ENCODE data around the gene TUBA3D.
"Not testable (repeated sequence)": the region's sequence is repeated elsewhere in the genome, so short reads cannot be mapped to it uniquely, and the experiment has no call there.

Gene TUBA3D

DNA sequence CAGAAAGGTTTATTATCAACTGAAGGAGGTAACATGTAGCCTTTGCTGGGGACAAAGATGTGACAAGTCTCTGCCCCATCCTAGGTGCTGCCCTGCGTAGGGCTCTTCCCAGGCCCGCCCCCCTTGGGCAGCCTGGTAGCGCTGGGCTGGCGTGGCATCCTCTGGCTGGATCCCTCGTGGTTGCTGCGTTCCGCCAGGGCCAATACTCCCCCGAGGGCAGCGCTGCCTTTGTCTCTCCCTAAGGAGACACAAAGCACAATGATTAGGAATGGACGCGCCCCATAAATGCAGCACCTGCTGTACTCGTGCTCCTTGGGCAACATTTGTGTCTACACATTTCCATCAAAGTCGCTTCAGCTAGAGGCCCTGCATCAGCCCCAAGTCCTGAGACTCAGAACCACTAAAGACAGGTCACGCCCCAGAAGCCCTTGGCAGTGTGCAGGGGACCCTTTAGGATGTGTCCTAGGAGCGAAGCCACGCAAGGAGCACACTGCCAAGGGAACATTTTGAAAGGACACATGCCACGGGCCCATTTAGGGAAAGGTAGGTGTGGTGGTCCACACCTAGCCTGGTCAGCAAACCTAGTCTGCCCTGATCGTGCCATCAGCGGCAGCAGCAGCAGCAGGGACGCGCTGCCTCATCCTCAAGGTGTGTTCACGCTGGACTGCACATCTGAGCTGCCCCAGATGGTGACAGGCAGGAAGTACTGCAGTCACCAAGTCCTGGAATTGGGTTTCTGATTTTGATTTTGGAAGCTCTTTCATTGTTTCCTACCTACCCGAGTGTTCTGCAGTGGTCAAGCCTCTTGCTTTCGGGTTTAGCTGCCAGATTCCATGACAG, 8.3 kb downstream of the TUBA3D start:
- 98% methylated on average over 17 of the region's 24 CpGs for WGBS (ENCODE audit: insufficient coverage)
- H3K9me3 ChIP-seq (ENCODE audit: control extremely low read depth in 1 of 5, control insufficient read depth in 4 of 5, insufficient read depth in 2 of 5, low read depth in 1 of 5, low read length in 4 of 5); H3K4me1 ChIP-seq (ENCODE audit: control extremely low read depth in 1 of 4, control insufficient read depth in 4 of 4, insufficient read depth in 4 of 4, low read length in 3 of 4); CTCF ChIA-PET; POLR2A ChIA-PET; H3K4me3 ChIP-seq (ENCODE audit: control insufficient read depth in 1 of 7, extremely low read depth in 1 of 7, insufficient read depth in 4 of 7, low read depth in 2 of 7, low read length in 6 of 7); H3K27ac ChIP-seq (ENCODE audit: insufficient read depth in 1 of 2, low read depth in 1 of 2, low read length in 2 of 2, poor library complexity in 1 of 2, severe bottlenecking in 2 of 2); DNase-seq; H3K27me3 ChIP-seq (replicated peaks in 2 of 5; ENCODE audit: control insufficient read depth in 4 of 5, insufficient read depth in 5 of 5, low read length in 4 of 5): not testable (repeated sequence)
- peaks cover 0 to 15% (median 13%) of the 10 kb centered on the region in 4 experiments for H3K36me3 ChIP-seq (ENCODE audit: control insufficient read depth in 4 of 4, insufficient read depth in 4 of 4, low read length in 3 of 4)

DNA sequence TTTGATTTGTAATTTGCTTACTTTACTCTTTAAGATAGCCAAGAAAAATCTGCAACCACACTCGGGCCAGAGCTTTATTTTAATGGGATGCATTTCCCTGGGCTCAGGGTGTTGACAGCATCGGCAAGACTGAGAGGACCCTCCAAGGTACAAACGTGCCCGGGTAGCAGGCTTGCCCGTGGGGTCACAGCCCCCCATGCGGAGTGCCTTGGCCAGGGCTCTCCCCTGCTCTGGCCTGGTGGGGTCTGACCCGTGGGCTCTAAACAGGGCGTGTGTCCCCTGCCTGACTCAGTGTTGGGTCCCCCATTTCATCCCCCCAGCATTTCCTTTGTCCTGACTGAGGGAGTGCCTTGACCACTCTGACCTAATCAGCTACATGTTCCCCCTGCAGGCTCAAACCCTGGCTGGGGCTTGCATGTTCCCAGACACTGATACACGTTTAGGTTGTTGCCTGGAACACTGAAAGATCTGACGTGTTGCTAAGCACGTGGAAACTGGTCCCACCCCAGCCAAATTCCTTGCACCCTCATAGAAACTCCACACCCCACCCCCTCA, 9.1 kb downstream of the TUBA3D start:
- H3K4me3 ChIP-seq (ENCODE audit: control insufficient read depth in 1 of 7, extremely low read depth in 1 of 7, insufficient read depth in 4 of 7, low read depth in 2 of 7, low read length in 6 of 7); H3K9me3 ChIP-seq (ENCODE audit: control extremely low read depth in 1 of 5, control insufficient read depth in 4 of 5, insufficient read depth in 2 of 5, low read depth in 1 of 5, low read length in 4 of 5); H3K4me1 ChIP-seq (ENCODE audit: control extremely low read depth in 1 of 4, control insufficient read depth in 4 of 4, insufficient read depth in 4 of 4, low read length in 3 of 4); H3K27me3 ChIP-seq (replicated peaks in 2 of 5; ENCODE audit: control insufficient read depth in 4 of 5, insufficient read depth in 5 of 5, low read length in 4 of 5); POLR2A ChIA-PET; DNase-seq; H3K27ac ChIP-seq (ENCODE audit: insufficient read depth in 1 of 2, low read depth in 1 of 2, low read length in 2 of 2, poor library complexity in 1 of 2, severe bottlenecking in 2 of 2); CTCF ChIA-PET: not testable (repeated sequence)
- H3K36me3 ChIP-seq (ENCODE audit: control insufficient read depth in 4 of 4, insufficient read depth in 4 of 4, low read length in 3 of 4), result peaks cover 0 to 19% (median 13%) of the 10 kb centered on the region in 4 experiments
- WGBS (ENCODE audit: insufficient coverage), result 98% methylated on average over 8 of the region's 11 CpGs

DNA sequence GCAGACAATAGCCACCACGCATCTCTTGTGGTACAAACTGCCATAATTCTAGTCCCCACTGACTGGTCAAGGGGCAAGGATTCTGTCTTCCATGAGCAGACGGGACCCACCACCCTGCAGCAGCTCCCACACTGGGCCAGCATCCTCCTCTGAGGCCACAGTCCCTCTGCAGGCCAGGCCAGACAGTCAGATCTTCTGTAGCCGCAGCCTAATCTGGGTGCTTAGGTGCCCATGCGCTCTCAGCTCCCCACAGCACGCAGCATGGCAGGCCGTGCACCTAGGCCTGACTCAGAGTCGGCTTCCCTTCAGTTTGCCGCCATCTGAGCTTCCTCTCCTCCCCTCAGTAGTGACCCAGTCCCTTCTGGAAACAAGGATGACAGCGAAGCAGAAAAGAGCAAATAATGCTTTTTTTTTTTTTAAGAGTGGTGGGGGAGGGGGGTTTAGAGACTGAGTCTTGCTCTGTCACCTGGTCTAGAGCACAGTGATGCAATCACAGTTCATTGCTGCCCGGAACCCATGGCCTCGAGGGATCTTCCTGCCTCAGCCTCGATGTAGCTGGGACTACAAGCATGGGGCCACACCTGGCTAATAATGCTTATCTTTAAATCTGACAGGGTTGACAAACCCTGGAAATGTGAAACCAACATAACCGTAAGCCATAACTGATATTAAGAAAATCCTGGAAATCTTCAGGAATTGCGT, 10.4 kb downstream of the TUBA3D start:
- CTCF ChIA-PET, result interaction anchor here (0.6 kb wide), 1 partner anchor 8 kb away, joined by 3 read pairs; no protein-coding TSS in a partner anchor
- H3K27me3 ChIP-seq (replicated peaks in 2 of 5; ENCODE audit: control insufficient read depth in 4 of 5, insufficient read depth in 5 of 5, low read length in 4 of 5); POLR2A ChIA-PET; DNase-seq; H3K9me3 ChIP-seq (ENCODE audit: control extremely low read depth in 1 of 5, control insufficient read depth in 4 of 5, insufficient read depth in 2 of 5, low read depth in 1 of 5, low read length in 4 of 5); H3K27ac ChIP-seq (ENCODE audit: insufficient read depth in 1 of 2, low read depth in 1 of 2, low read length in 2 of 2, poor library complexity in 1 of 2, severe bottlenecking in 2 of 2); H3K4me3 ChIP-seq (ENCODE audit: control insufficient read depth in 1 of 7, extremely low read depth in 1 of 7, insufficient read depth in 4 of 7, low read depth in 2 of 7, low read length in 6 of 7): not testable (repeated sequence)
- peaks cover 0 to 25% (median 13%) of the 10 kb centered on the region in 4 experiments for H3K36me3 ChIP-seq (ENCODE audit: control insufficient read depth in 4 of 4, insufficient read depth in 4 of 4, low read length in 3 of 4)
- 82% methylated on average over 8 of the region's 14 CpGs for WGBS (ENCODE audit: insufficient coverage)
- peaks cover 0 to 13% (median 6%) of the 10 kb centered on the region in 4 experiments for H3K4me1 ChIP-seq (ENCODE audit: control extremely low read depth in 1 of 4, control insufficient read depth in 4 of 4, insufficient read depth in 4 of 4, low read length in 3 of 4)

DNA sequence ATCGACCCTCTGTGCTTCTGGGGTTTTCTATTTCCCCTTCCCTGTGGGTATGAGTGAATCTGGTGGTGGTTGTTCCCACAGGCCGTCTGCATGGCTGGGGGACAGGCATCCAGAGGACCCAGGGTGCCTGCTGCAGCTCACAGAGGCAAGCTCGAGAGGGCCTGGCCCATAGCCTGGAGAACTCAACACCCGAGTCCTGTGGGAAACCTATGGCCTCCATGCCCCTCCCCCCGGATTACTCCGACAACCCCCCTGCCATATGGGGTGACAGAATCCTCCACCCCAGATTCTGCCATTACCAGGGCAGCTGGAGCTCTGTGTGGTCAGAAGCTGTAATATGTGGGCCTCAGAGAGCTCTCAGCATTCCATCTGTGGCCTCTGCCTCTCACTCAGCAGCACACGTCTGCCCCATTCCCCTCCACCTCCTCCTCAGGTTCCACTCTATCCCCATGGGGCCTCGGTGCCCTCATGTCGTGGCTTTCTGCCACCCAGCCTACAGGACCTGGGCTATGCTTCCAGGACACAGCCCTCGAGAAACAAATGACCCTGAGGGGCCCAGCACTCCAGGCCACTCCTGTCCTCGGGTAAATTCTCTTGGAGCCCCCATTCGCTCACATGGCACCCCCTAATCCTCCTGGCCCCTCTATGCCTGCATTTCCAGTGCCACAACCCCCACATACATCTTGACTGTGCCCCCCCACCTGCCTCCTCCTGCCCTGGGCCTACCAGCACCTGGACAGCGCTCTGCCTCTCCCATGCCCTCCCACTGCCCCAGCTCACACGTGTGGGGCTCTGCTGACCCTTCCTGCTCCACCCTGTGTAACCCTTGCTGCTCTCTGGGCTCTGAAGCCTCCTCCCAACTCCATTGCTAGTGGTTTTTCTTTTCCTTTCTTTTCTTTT, 12.6 kb downstream of the TUBA3D start:
- DNase-seq, result no peak
- Histone ChIP-seq H3K27me3 (replicated peaks in 2 of 5; ENCODE audit: control insufficient read depth in 4 of 5, insufficient read depth in 5 of 5, low read length in 4 of 5) (no peaks in the 10 kb centered on the region), H3K36me3 (ENCODE audit: control insufficient read depth in 4 of 4, insufficient read depth in 4 of 4, low read length in 3 of 4) (peaks cover 0 to 19% (median 9%) of the 10 kb centered on the region in 4 experiments), H3K9me3 (ENCODE audit: control extremely low read depth in 1 of 5, control insufficient read depth in 4 of 5, insufficient read depth in 2 of 5, low read depth in 1 of 5, low read length in 4 of 5) (no peaks in the 10 kb centered on the region), H3K4me3 (ENCODE audit: control insufficient read depth in 1 of 7, extremely low read depth in 1 of 7, insufficient read depth in 4 of 7, low read depth in 2 of 7, low read length in 6 of 7) (no peak overlapping the region), H3K27ac (ENCODE audit: insufficient read depth in 1 of 2, low read depth in 1 of 2, low read length in 2 of 2, poor library complexity in 1 of 2, severe bottlenecking in 2 of 2) (no peak overlapping the region), H3K4me1 (ENCODE audit: control extremely low read depth in 1 of 4, control insufficient read depth in 4 of 4, insufficient read depth in 4 of 4, low read length in 3 of 4) (peaks cover 0 to 13% (median 8%) of the 10 kb centered on the region in 4 experiments)
- 97% methylated on average over 10 of the region's 14 CpGs for WGBS (ENCODE audit: insufficient coverage)
- ChIA-PET CTCF (interaction anchor here (0.5 to 1.0 kb wide), 2 partner anchors 81 to 334 kb away, joined by 3 to 4 read pairs; no protein-coding TSS in a partner anchor), POLR2A (no interaction called here)

DNA sequence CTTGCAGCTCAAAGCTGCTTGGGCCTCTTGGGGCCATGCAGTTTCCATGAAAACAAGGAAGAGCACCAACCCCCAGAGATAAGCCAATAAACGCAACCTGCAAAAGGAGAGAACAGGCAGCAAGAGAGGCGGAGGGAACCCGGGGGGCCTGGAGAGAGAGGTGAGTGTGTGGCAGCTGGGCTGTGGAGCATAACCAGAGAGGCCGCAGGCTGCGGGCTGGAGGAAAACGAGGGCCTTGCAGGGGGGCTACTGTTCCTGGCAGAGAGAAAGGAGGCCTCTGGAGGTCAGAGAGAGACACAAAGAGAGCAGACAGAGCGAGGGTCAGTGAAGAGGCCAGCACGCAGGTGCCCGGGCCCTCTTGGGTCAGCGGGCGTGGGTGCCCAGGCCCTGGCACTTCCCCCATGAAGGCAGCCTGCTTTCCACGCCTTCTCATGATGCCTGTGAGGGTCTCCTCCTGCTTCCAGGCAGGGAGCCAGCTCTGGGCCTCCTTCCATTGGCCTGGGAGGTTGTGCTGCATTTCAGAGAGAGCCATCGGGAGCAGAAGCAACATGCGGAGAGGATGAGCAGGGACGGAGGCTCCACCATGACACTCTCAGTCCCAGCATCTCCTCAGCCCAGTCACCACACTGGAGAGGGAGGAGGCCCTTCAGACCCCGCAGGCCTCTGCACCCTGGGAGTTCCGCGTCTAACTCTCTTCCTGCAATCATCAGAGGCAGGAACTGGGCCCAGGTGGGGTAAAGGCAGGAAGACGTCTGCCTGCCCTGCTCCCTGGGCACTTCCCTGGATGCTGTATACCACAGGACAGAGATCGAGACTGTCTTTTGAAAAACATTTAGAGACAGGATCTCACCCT, 14.9 kb downstream of the TUBA3D start:
- Histone ChIP-seq H3K27ac (ENCODE audit: insufficient read depth in 1 of 2, low read depth in 1 of 2, low read length in 2 of 2, poor library complexity in 1 of 2, severe bottlenecking in 2 of 2) (peak overlapping the region; percentile 33 to 73), H3K4me1 (ENCODE audit: control extremely low read depth in 1 of 4, control insufficient read depth in 4 of 4, insufficient read depth in 4 of 4, low read length in 3 of 4) (peaks cover 0 to 25% (median 16%) of the 10 kb centered on the region in 4 experiments), H3K4me3 (ENCODE audit: control insufficient read depth in 1 of 7, extremely low read depth in 1 of 7, insufficient read depth in 4 of 7, low read depth in 2 of 7, low read length in 6 of 7) (peak overlapping the region; percentile 37 to 88 (median 67)), H3K36me3 (ENCODE audit: control insufficient read depth in 4 of 4, insufficient read depth in 4 of 4, low read length in 3 of 4) (peaks cover 0 to 12% (median 8%) of the 10 kb centered on the region in 4 experiments)
- peak in 2 of 3 donors; percentile 4 to 15 for DNase-seq
- POLR2A ChIA-PET; H3K9me3 ChIP-seq (ENCODE audit: control extremely low read depth in 1 of 5, control insufficient read depth in 4 of 5, insufficient read depth in 2 of 5, low read depth in 1 of 5, low read length in 4 of 5); H3K27me3 ChIP-seq (replicated peaks in 2 of 5; ENCODE audit: control insufficient read depth in 4 of 5, insufficient read depth in 5 of 5, low read length in 4 of 5): not testable (repeated sequence)
- WGBS (ENCODE audit: insufficient coverage), result 55% methylated on average over 10 of the region's 20 CpGs
- CTCF ChIA-PET, result interaction anchor here (4.5 kb wide), 1 partner anchor 12 kb away, joined by 13 read pairs; no protein-coding TSS in a partner anchor

DNA sequence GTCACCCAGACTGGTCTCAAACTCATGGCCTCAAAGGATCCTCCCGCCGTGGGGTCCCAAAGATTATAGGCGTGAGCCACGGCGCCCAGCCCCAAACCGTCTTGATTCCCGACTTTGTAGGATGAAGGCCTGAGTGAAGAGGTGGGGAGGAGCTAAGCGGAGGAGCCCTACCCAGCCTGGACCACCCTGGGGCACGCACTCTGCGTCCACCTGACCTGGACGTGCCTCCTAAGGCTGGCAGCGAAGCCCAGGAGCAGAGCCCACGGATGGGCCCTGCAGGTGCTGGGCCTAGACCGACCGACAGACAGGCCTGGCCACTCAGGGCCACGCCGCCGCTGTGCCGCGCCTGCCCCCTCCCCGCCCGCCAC, 15.5 kb downstream of the TUBA3D start:
- POLR2A ChIA-PET; H3K9me3 ChIP-seq (ENCODE audit: control extremely low read depth in 1 of 5, control insufficient read depth in 4 of 5, insufficient read depth in 2 of 5, low read depth in 1 of 5, low read length in 4 of 5); H3K27me3 ChIP-seq (replicated peaks in 2 of 5; ENCODE audit: control insufficient read depth in 4 of 5, insufficient read depth in 5 of 5, low read length in 4 of 5): not testable (repeated sequence)
- WGBS (ENCODE audit: insufficient coverage), result 10% methylated on average over 8 of the region's 22 CpGs
- Histone ChIP-seq H3K36me3 (ENCODE audit: control insufficient read depth in 4 of 4, insufficient read depth in 4 of 4, low read length in 3 of 4) (peaks cover 0 to 12% (median 8%) of the 10 kb centered on the region in 4 experiments), H3K4me3 (ENCODE audit: control insufficient read depth in 1 of 7, extremely low read depth in 1 of 7, insufficient read depth in 4 of 7, low read depth in 2 of 7, low read length in 6 of 7) (peak overlapping the region; percentile 37 to 88 (median 67)), H3K27ac (ENCODE audit: insufficient read depth in 1 of 2, low read depth in 1 of 2, low read length in 2 of 2, poor library complexity in 1 of 2, severe bottlenecking in 2 of 2) (peak overlapping the region; percentile 33 to 73), H3K4me1 (ENCODE audit: control extremely low read depth in 1 of 4, control insufficient read depth in 4 of 4, insufficient read depth in 4 of 4, low read length in 3 of 4) (peaks cover 0 to 25% (median 16%) of the 10 kb centered on the region in 4 experiments)
- CTCF ChIA-PET, result interaction anchor here (1.4 to 4.5 kb wide), 2 partner anchors 12 to 400 kb away, joined by 3 to 13 read pairs; no protein-coding TSS in a partner anchor
- peak in 2 of 3 donors; percentile 10 to 18 for DNase-seq
